ENCODE results near the gene TPST1. TPM values are rescaled to one million over a fixed set of nuclear protein-coding genes. Genes with fewer than 3 reads are reported as not detected.

Gene TPST1
- total RNA-seq, 4 donors from 2014 or later = 5.2 to 20.0 (median 8.2) TPM

GRCh38 chr7:66206934-66207240, 1.8 kb downstream of the TPST1 start:
- Histone ChIP-seq H3K27me3 (no peaks in the 10 kb centered on the region), H3K4me3 (peak overlapping the region; percentile 90), H3K9me3 (no peaks in the 10 kb centered on the region), H3K27ac (no peak overlapping the region), H3K36me3 (no peaks in the 10 kb centered on the region), H3K4me1 (peaks cover 31% of the 10 kb centered on the region)
- DNase-seq (ENCODE audit: low spot score in 2 of 2) = peak in 1 of 2 donors; percentile 20
- 36% methylated on average over 5 of the region's 5 CpGs for WGBS
- TF ChIP-seq POLR2AphosphoS5 (IDR thresholded peaks at IDR 0.05) (no peak), EP300 (IDR thresholded peaks at IDR 0.05) (no peak), CTCF (IDR thresholded peaks at IDR 0.05) (no peak), POLR2A (IDR thresholded peaks at IDR 0.05) (no peak)

GRCh38 chr7:66207540-66207939, 2.4 kb downstream of the TPST1 start:
- Histone ChIP-seq H3K36me3 (no peaks in the 10 kb centered on the region), H3K4me3 (no peak overlapping the region), H3K4me1 (peaks cover 31% of the 10 kb centered on the region), H3K27ac (no peak overlapping the region), H3K27me3 (no peaks in the 10 kb centered on the region), H3K9me3 (no peaks in the 10 kb centered on the region)
- no peak for DNase-seq (ENCODE audit: low spot score in 2 of 2)
- TF ChIP-seq POLR2AphosphoS5 (IDR thresholded peaks at IDR 0.05) (no peak), CTCF (IDR thresholded peaks at IDR 0.05) (no peak), POLR2A (IDR thresholded peaks at IDR 0.05) (no peak), EP300 (IDR thresholded peaks at IDR 0.05) (no peak)
- 44% methylated on average over 3 of the region's 3 CpGs for WGBS

GRCh38 chr7:66211429-66211828, 6.3 kb downstream of the TPST1 start:
- H3K27me3 ChIP-seq = no peaks in the 10 kb centered on the region
- no peak for TF ChIP-seq POLR2A (IDR thresholded peaks at IDR 0.05)
- TF ChIP-seq POLR2AphosphoS5 (IDR thresholded peaks at IDR 0.05) = no peak
- TF ChIP-seq EP300 (IDR thresholded peaks at IDR 0.05) = no peak
- TF ChIP-seq CTCF (IDR thresholded peaks at IDR 0.05) = no peak
- H3K27ac ChIP-seq = no peak overlapping the region
- 78% methylated on average over 5 of the region's 5 CpGs for WGBS
- peaks cover 17% of the 10 kb centered on the region for H3K4me1 ChIP-seq
- H3K4me3 ChIP-seq = no peak overlapping the region
- DNase-seq (ENCODE audit: low spot score in 2 of 2) = no peak
- H3K36me3 ChIP-seq = no peaks in the 10 kb centered on the region
- H3K9me3 ChIP-seq = no peaks in the 10 kb centered on the region

GRCh38 chr7:66213637-66214036, 8.5 kb downstream of the TPST1 start:
- H3K4me1 ChIP-seq = no peaks in the 10 kb centered on the region
- no peak overlapping the region for H3K27ac ChIP-seq
- TF ChIP-seq POLR2A (IDR thresholded peaks at IDR 0.05) (no peak), CTCF (IDR thresholded peaks at IDR 0.05) (no peak), EP300 (IDR thresholded peaks at IDR 0.05) (no peak)
- H3K9me3 ChIP-seq = no peaks in the 10 kb centered on the region
- 80% methylated on average over 6 of the region's 6 CpGs for WGBS
- H3K4me3 ChIP-seq = no peak overlapping the region
- H3K36me3 ChIP-seq = no peaks in the 10 kb centered on the region
- DNase-seq (ENCODE audit: low spot score in 2 of 2) = no peak
- H3K27me3 ChIP-seq = no peaks in the 10 kb centered on the region

GRCh38 chr7:66216687-66217086, 11.6 kb downstream of the TPST1 start:
- H3K4me1 ChIP-seq = no peaks in the 10 kb centered on the region
- H3K4me3 ChIP-seq = no peak overlapping the region
- 85% methylated on average over 4 of the region's 4 CpGs for WGBS
- no peaks in the 10 kb centered on the region for H3K9me3 ChIP-seq
- no peak overlapping the region for H3K27ac ChIP-seq
- no peak for DNase-seq (ENCODE audit: low spot score in 2 of 2)
- H3K27me3 ChIP-seq = no peaks in the 10 kb centered on the region
- TF ChIP-seq POLR2A (IDR thresholded peaks at IDR 0.05) = no peak
- TF ChIP-seq POLR2AphosphoS5 (IDR thresholded peaks at IDR 0.05) = no peak
- no peak for TF ChIP-seq CTCF (IDR thresholded peaks at IDR 0.05)
- no peak for TF ChIP-seq EP300 (IDR thresholded peaks at IDR 0.05)
- no peaks in the 10 kb centered on the region for H3K36me3 ChIP-seq
